WTC11 (cell line): ENCODE results near the gene LARGE1.

Experiments
- CREB1 ChIP-seq: sonication (generic); formaldehyde crosslinking; IDR thresholded peaks from 2 replicates; pipeline ENCODE4 v1.8.0; 2023; ENCODE audit warnings: mild to moderate bottlenecking, missing genetic modification reagents
- CREM ChIP-seq: sonication (generic); formaldehyde crosslinking; IDR thresholded peaks from 2 replicates; pipeline ENCODE4 v1.8.1; 2022; ENCODE audit warnings: mild to moderate bottlenecking, missing genetic modification reagents, moderate library complexity
- ELF4 ChIP-seq: sonication (generic); formaldehyde crosslinking; IDR thresholded peaks from 2 replicates; pipeline ENCODE4 v1.8.1; 2022; ENCODE audit warnings: low read depth, mild to moderate bottlenecking, moderate library complexity, missing genetic modification reagents
- ESRRA ChIP-seq: sonication (generic); formaldehyde crosslinking; IDR thresholded peaks from 2 replicates; pipeline ENCODE4 v1.8.1; 2022; ENCODE audit warnings: mild to moderate bottlenecking, missing genetic modification reagents, borderline replicate concordance
- IRF2 ChIP-seq: sonication (generic); formaldehyde crosslinking; IDR thresholded peaks from 2 replicates; pipeline ENCODE4 v1.8.0; 2022; ENCODE audit warnings: low read depth, missing genetic modification reagents, borderline replicate concordance
- NR3C1 ChIP-seq: sonication (generic); formaldehyde crosslinking; conservative IDR thresholded peaks from 2 replicates; pipeline ENCODE4 v1.8.1; 2023; ENCODE audit warnings: low read depth, mild to moderate bottlenecking, missing genetic modification reagents
- ZNF423 ChIP-seq: fragments of 250-450 bp; sonication (Bioruptor Pico); IDR thresholded peaks from 2 replicates; pipeline ENCODE4 v2.1.2; 2022; ENCODE audit warnings: mild to moderate bottlenecking, moderate library complexity
- TF ChIP-seq, protein P1 (sequence below): fragments of 200-600 bp; IDR thresholded peaks from 2 replicates; pipeline ENCODE4 v1.8.0; 2022; ENCODE audit warnings: antibody characterized with exemption
- TF ChIP-seq, protein P2 (sequence below): sonication (generic); formaldehyde crosslinking; IDR thresholded peaks from 2 replicates; pipeline ENCODE4 v1.8.1; 2022; ENCODE audit warnings: mild to moderate bottlenecking, moderate library complexity, missing genetic modification reagents

DNA sequence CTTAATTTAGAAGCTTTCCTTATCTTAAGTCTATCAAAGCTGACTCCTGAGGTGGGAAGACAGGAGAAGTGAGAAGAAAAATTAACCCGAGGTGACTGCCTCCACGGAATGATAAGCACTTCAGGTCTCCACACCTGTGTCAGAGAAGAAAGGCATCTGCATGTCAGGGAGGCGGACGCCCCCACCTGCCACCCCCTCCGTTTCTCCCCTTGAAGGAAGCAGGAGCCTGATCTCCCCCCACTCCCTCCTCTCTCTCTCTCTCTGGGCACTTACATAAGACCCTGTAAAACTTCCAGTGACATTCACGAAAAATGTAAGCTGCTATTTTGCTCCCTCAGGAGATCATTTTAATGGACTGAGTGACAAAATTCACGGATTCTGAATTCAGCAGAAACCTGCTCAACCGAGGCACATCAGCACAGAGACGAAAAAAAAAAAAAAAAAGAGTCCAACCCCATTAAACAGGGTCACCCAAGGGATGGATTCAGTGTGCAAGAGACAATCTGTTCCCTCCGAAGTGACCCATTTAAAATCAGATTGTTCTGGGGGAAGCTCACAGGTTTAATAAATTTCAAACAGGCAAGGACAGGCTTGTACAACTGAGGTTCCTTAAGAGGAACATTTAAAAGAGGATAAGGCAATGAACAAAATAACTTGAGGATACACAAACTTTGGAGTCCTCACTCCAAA is 1.5 kb downstream of the LARGE1 start:
- TF ChIP-seq, protein P1, sequence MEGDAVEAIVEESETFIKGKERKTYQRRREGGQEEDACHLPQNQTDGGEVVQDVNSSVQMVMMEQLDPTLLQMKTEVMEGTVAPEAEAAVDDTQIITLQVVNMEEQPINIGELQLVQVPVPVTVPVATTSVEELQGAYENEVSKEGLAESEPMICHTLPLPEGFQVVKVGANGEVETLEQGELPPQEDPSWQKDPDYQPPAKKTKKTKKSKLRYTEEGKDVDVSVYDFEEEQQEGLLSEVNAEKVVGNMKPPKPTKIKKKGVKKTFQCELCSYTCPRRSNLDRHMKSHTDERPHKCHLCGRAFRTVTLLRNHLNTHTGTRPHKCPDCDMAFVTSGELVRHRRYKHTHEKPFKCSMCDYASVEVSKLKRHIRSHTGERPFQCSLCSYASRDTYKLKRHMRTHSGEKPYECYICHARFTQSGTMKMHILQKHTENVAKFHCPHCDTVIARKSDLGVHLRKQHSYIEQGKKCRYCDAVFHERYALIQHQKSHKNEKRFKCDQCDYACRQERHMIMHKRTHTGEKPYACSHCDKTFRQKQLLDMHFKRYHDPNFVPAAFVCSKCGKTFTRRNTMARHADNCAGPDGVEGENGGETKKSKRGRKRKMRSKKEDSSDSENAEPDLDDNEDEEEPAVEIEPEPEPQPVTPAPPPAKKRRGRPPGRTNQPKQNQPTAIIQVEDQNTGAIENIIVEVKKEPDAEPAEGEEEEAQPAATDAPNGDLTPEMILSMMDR: no peak
- TF ChIP-seq ELF4 (CRISPR knock-in tag) (no peak), CREM (CRISPR knock-in tag) (no peak), CREB1 (CRISPR knock-in tag) (no peak), ZNF423 (CRISPR knock-in tag) (no peak), ESRRA (CRISPR knock-in tag) (no peak), NR3C1 (no peak), IRF2 (no peak)
- TF ChIP-seq, protein P2, sequence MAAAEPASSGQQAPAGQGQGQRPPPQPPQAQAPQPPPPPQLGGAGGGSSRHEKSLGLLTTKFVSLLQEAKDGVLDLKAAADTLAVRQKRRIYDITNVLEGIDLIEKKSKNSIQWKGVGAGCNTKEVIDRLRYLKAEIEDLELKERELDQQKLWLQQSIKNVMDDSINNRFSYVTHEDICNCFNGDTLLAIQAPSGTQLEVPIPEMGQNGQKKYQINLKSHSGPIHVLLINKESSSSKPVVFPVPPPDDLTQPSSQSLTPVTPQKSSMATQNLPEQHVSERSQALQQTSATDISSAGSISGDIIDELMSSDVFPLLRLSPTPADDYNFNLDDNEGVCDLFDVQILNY (CRISPR knock-in tag): no peak
